Measurements from ENCODE around the gene KCNQ2.

The KCNQ2 gene

GRCh38 chr20:63417738-63418120 is 54.7 kb downstream of the KCNQ2 start:
- H3K36me3 ChIP-seq (ENCODE audit: control insufficient read depth in 5 of 5, insufficient read depth in 5 of 5, low read length in 5 of 5), result no peaks in the 10 kb centered on the region
- no peak overlapping the region for H3K27ac ChIP-seq (ENCODE audit: low read depth, low read length)
- H3K9ac ChIP-seq (ENCODE audit: low read length in 5 of 5), result no peak overlapping the region
- H3K27me3 ChIP-seq (ENCODE audit: control insufficient read depth in 5 of 5, insufficient read depth in 4 of 5, low read length in 5 of 5), result peaks cover 26 to 65% (median 42%) of the 10 kb centered on the region in 5 donors
- H3K4me3 ChIP-seq (ENCODE audit: low read depth in 1 of 5, low read length in 5 of 5), result no peak overlapping the region
- no peaks in the 10 kb centered on the region for H3K4me1 ChIP-seq (ENCODE audit: control insufficient read depth in 5 of 5, insufficient read depth in 5 of 5, low read length in 5 of 5)
- H3K9me3 ChIP-seq (ENCODE audit: control insufficient read depth in 5 of 5, low read length in 5 of 5), result no peaks in the 10 kb centered on the region

- Histone ChIP-seq H3K9ac (ENCODE audit: low read length in 5 of 5) (no peak overlapping the region), H3K27ac (ENCODE audit: low read depth, low read length) (no peak overlapping the region), H3K4me1 (ENCODE audit: control insufficient read depth in 5 of 5, insufficient read depth in 5 of 5, low read length in 5 of 5) (no peaks in the 10 kb centered on the region), H3K36me3 (ENCODE audit: control insufficient read depth in 5 of 5, insufficient read depth in 5 of 5, low read length in 5 of 5) (no peaks in the 10 kb centered on the region), H3K9me3 (ENCODE audit: control insufficient read depth in 5 of 5, low read length in 5 of 5) (no peaks in the 10 kb centered on the region), H3K27me3 (ENCODE audit: control insufficient read depth in 5 of 5, insufficient read depth in 4 of 5, low read length in 5 of 5) (peaks cover 29 to 70% (median 46%) of the 10 kb centered on the region in 5 donors), H3K4me3 (ENCODE audit: low read depth in 1 of 5, low read length in 5 of 5) (no peak overlapping the region)
Measured at GRCh38 chr20:63417097-63417737, 55.2 kb downstream of the KCNQ2 start.

- Histone ChIP-seq H3K4me1 (ENCODE audit: control insufficient read depth in 5 of 5, insufficient read depth in 5 of 5, low read length in 5 of 5) (no peaks in the 10 kb centered on the region), H3K36me3 (ENCODE audit: control insufficient read depth in 5 of 5, insufficient read depth in 5 of 5, low read length in 5 of 5) (no peaks in the 10 kb centered on the region), H3K27ac (ENCODE audit: low read depth, low read length) (no peak overlapping the region), H3K4me3 (ENCODE audit: low read depth in 1 of 5, low read length in 5 of 5) (no peak overlapping the region), H3K27me3 (ENCODE audit: control insufficient read depth in 5 of 5, insufficient read depth in 4 of 5, low read length in 5 of 5) (peaks cover 34 to 68% (median 50%) of the 10 kb centered on the region in 5 donors), H3K9ac (ENCODE audit: low read length in 5 of 5) (no peak overlapping the region), H3K9me3 (ENCODE audit: control insufficient read depth in 5 of 5, low read length in 5 of 5) (no peaks in the 10 kb centered on the region)
Measured at GRCh38 chr20:63416631-63417030, 55.8 kb downstream of the KCNQ2 start.

GRCh38 chr20:63415647-63416391 is 56.6 kb downstream of the KCNQ2 start:
- Histone ChIP-seq H3K9ac (ENCODE audit: low read length in 5 of 5) (no peak overlapping the region), H3K36me3 (ENCODE audit: control insufficient read depth in 5 of 5, insufficient read depth in 5 of 5, low read length in 5 of 5) (no peaks in the 10 kb centered on the region), H3K4me3 (ENCODE audit: low read depth in 1 of 5, low read length in 5 of 5) (no peak overlapping the region), H3K27me3 (ENCODE audit: control insufficient read depth in 5 of 5, insufficient read depth in 4 of 5, low read length in 5 of 5) (peaks cover 36 to 72% (median 53%) of the 10 kb centered on the region in 5 donors), H3K9me3 (ENCODE audit: control insufficient read depth in 5 of 5, low read length in 5 of 5) (no peaks in the 10 kb centered on the region), H3K4me1 (ENCODE audit: control insufficient read depth in 5 of 5, insufficient read depth in 5 of 5, low read length in 5 of 5) (no peaks in the 10 kb centered on the region), H3K27ac (ENCODE audit: low read depth, low read length) (no peak overlapping the region)

- no peak overlapping the region for H3K4me3 ChIP-seq (ENCODE audit: low read depth in 1 of 5, low read length in 5 of 5)
- peaks cover 42 to 79% (median 62%) of the 10 kb centered on the region in 5 donors for H3K27me3 ChIP-seq (ENCODE audit: control insufficient read depth in 5 of 5, insufficient read depth in 4 of 5, low read length in 5 of 5)
- H3K9ac ChIP-seq (ENCODE audit: low read length in 5 of 5), result no peak overlapping the region
- H3K36me3 ChIP-seq (ENCODE audit: control insufficient read depth in 5 of 5, insufficient read depth in 5 of 5, low read length in 5 of 5), result no peaks in the 10 kb centered on the region
- no peaks in the 10 kb centered on the region for H3K4me1 ChIP-seq (ENCODE audit: control insufficient read depth in 5 of 5, insufficient read depth in 5 of 5, low read length in 5 of 5)
- H3K9me3 ChIP-seq (ENCODE audit: control insufficient read depth in 5 of 5, low read length in 5 of 5), result no peaks in the 10 kb centered on the region
- no peak overlapping the region for H3K27ac ChIP-seq (ENCODE audit: low read depth, low read length)
Measured at GRCh38 chr20:63414720-63415430, 57.6 kb downstream of the KCNQ2 start.

GRCh38 chr20:63413963-63414684 is 58.3 kb downstream of the KCNQ2 start:
- Histone ChIP-seq H3K4me3 (ENCODE audit: low read depth in 1 of 5, low read length in 5 of 5) (no peak overlapping the region), H3K4me1 (ENCODE audit: control insufficient read depth in 5 of 5, insufficient read depth in 5 of 5, low read length in 5 of 5) (no peaks in the 10 kb centered on the region), H3K9me3 (ENCODE audit: control insufficient read depth in 5 of 5, low read length in 5 of 5) (no peaks in the 10 kb centered on the region), H3K27ac (ENCODE audit: low read depth, low read length) (no peak overlapping the region), H3K27me3 (ENCODE audit: control insufficient read depth in 5 of 5, insufficient read depth in 4 of 5, low read length in 5 of 5) (peaks cover 42 to 77% (median 59%) of the 10 kb centered on the region in 5 donors), H3K9ac (ENCODE audit: low read length in 5 of 5) (no peak overlapping the region), H3K36me3 (ENCODE audit: control insufficient read depth in 5 of 5, insufficient read depth in 5 of 5, low read length in 5 of 5) (no peaks in the 10 kb centered on the region)

- H3K27me3 ChIP-seq (ENCODE audit: control insufficient read depth in 5 of 5, insufficient read depth in 4 of 5, low read length in 5 of 5), result peaks cover 38 to 76% (median 54%) of the 10 kb centered on the region in 5 donors
Measured at GRCh38 chr20:63413323-63413722, 59.1 kb downstream of the KCNQ2 start.

GRCh38 chr20:63412889-63413288 is 59.6 kb downstream of the KCNQ2 start:
- Histone ChIP-seq H3K4me1 (ENCODE audit: control insufficient read depth in 5 of 5, insufficient read depth in 5 of 5, low read length in 5 of 5) (no peaks in the 10 kb centered on the region), H3K9ac (ENCODE audit: low read length in 5 of 5) (no peak overlapping the region), H3K27ac (ENCODE audit: low read depth, low read length) (no peak overlapping the region), H3K27me3 (ENCODE audit: control insufficient read depth in 5 of 5, insufficient read depth in 4 of 5, low read length in 5 of 5) (peaks cover 38 to 72% (median 52%) of the 10 kb centered on the region in 5 donors), H3K36me3 (ENCODE audit: control insufficient read depth in 5 of 5, insufficient read depth in 5 of 5, low read length in 5 of 5) (no peaks in the 10 kb centered on the region), H3K4me3 (ENCODE audit: low read depth in 1 of 5, low read length in 5 of 5) (no peak overlapping the region), H3K9me3 (ENCODE audit: control insufficient read depth in 5 of 5, low read length in 5 of 5) (no peaks in the 10 kb centered on the region)

More at GRCh38 chr20:63413323-63413722, 59.1 kb downstream of the KCNQ2 start:
- no peaks in the 10 kb centered on the region for H3K9me3 ChIP-seq (ENCODE audit: control insufficient read depth in 5 of 5, low read length in 5 of 5)
- no peak overlapping the region for H3K9ac ChIP-seq (ENCODE audit: low read length in 5 of 5)
- H3K4me3 ChIP-seq (ENCODE audit: low read depth in 1 of 5, low read length in 5 of 5), result no peak overlapping the region
- no peaks in the 10 kb centered on the region for H3K36me3 ChIP-seq (ENCODE audit: control insufficient read depth in 5 of 5, insufficient read depth in 5 of 5, low read length in 5 of 5)
- H3K4me1 ChIP-seq (ENCODE audit: control insufficient read depth in 5 of 5, insufficient read depth in 5 of 5, low read length in 5 of 5), result no peaks in the 10 kb centered on the region
- H3K27ac ChIP-seq (ENCODE audit: low read depth, low read length), result no peak overlapping the region

GRCh38 chr20:63411898-63412631 is 60.4 kb downstream of the KCNQ2 start:
- no peaks in the 10 kb centered on the region for H3K9me3 ChIP-seq (ENCODE audit: control insufficient read depth in 5 of 5, low read length in 5 of 5)
- H3K27ac ChIP-seq (ENCODE audit: low read depth, low read length), result no peak overlapping the region
- H3K27me3 ChIP-seq (ENCODE audit: control insufficient read depth in 5 of 5, insufficient read depth in 4 of 5, low read length in 5 of 5), result peaks cover 36 to 64% (median 48%) of the 10 kb centered on the region in 5 donors
- H3K36me3 ChIP-seq (ENCODE audit: control insufficient read depth in 5 of 5, insufficient read depth in 5 of 5, low read length in 5 of 5), result no peaks in the 10 kb centered on the region
- no peak overlapping the region for H3K9ac ChIP-seq (ENCODE audit: low read length in 5 of 5)
- no peaks in the 10 kb centered on the region for H3K4me1 ChIP-seq (ENCODE audit: control insufficient read depth in 5 of 5, insufficient read depth in 5 of 5, low read length in 5 of 5)
- no peak overlapping the region for H3K4me3 ChIP-seq (ENCODE audit: low read depth in 1 of 5, low read length in 5 of 5)
